Spinal cord (tissue), 10 donors: ENCODE results near the gene CAMK2G. TPM values are rescaled to one million over a fixed set of nuclear protein-coding genes. Genes with fewer than 3 reads are reported as not detected.

Experiments
- DNase-seq, 6 donors: peaks; one replicate each; pipeline versions ENCODE4 v3.0.0 to v3.0.0-alpha.2; 2013 to 2015; ENCODE audit warnings: low spot score in 6 of 6, low read depth in 4 of 6
- H3K27ac ChIP-seq: one replicate; pipeline ENCODE4 v1.5.1; 2013; ENCODE audit warnings: low read depth, low read length, control low read depth
- H3K27me3 ChIP-seq: one replicate; pipeline ENCODE4 v1.6.1; 2013; ENCODE audit warnings: low read length; ENCODE audit not compliant: control insufficient read depth, insufficient read depth
- H3K36me3 ChIP-seq: one replicate; pipeline ENCODE4 v1.6.1; 2013; ENCODE audit warnings: low read length; ENCODE audit not compliant: control insufficient read depth, insufficient read depth
- H3K4me1 ChIP-seq: one replicate; pipeline ENCODE4 v1.6.1; 2013; ENCODE audit warnings: low read length; ENCODE audit not compliant: control insufficient read depth, insufficient read depth
- H3K4me3 ChIP-seq: one replicate; pipeline ENCODE4 v1.5.1; 2013; ENCODE audit warnings: low read depth, low read length, control low read depth
- H3K9me3 ChIP-seq: one replicate; pipeline ENCODE4 v1.6.1; 2013; ENCODE audit warnings: low read length; ENCODE audit not compliant: control insufficient read depth, insufficient read depth
- WGBS: methylation state at CpG from one replicate; pipeline ENCODE4 v1.1.5; 2013; ENCODE audit warnings: missing lambda C conversion rate; ENCODE audit not compliant: insufficient coverage; 5-methylcytosine and 5-hydroxymethylcytosine counted together
- polyA plus RNA-seq, 2 donors: library from polyadenylated mRNA; unstranded; fragments of 120-200 nt; gene quantifications; one replicate each; pipeline ENCODE4 v1.2.1, GENCODE V29; 2013; ENCODE audit not compliant: insufficient read length in 2 of 2
- total RNA-seq, 2 donors: library from RNA; depleted of rRNA in 1 of 2; stranded (reverse); fragments of 120-200 nt in 1 of 2; fragments of >200 nt in 1 of 2; gene quantifications; one replicate each; pipeline versions ENCODE4 v1.2.3 to v1.2.4, GENCODE V29; 2013 to 2014
- donor health status: healthy.

The CAMK2G gene
- total and polyA plus RNA-seq, 4 donors, result 49.8 to 147 (median 113) TPM

GRCh38 chr10:73819081-73819480, 55.3 kb downstream of the CAMK2G start:
- Histone ChIP-seq H3K36me3 (peaks cover 74% of the 10 kb centered on the region), H3K4me1 (no peaks in the 10 kb centered on the region), H3K27me3 (no peaks in the 10 kb centered on the region), H3K4me3 (no peak overlapping the region), H3K9me3 (no peaks in the 10 kb centered on the region), H3K27ac (no peak overlapping the region)
- WGBS, result 85% methylated on average over 4 of the region's 5 CpGs
- DNase-seq, result no peak

GRCh38 chr10:73818402-73818801, 56.0 kb downstream of the CAMK2G start:
- H3K27ac ChIP-seq, result no peak overlapping the region
- no peaks in the 10 kb centered on the region for H3K4me1 ChIP-seq
- no peak overlapping the region for H3K4me3 ChIP-seq
- H3K27me3 ChIP-seq, result no peaks in the 10 kb centered on the region
- DNase-seq, result no peak
- 87% methylated on average over 10 of the region's 10 CpGs for WGBS
- peaks cover 70% of the 10 kb centered on the region for H3K36me3 ChIP-seq
- no peaks in the 10 kb centered on the region for H3K9me3 ChIP-seq

DNA sequence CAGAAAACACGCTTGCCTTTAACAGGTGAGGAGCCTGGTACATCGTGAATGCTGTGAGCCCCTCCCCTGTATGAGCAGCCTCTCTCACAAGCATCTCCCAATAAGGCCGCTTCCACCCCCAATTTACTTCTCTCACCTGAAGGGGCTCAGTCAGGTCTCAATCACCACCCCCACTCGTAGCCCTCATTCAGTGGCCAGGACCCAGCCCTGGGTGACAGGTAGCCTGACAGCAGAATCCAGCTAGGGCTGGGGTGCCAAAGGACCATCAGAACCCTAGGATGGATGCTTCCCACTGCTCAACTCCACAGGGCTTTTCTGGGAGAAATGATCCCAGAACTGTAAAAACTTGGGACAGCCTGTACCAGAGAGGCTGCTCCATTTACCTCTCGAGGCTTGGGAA, 56.5 kb downstream of the CAMK2G start:
- H3K9me3 ChIP-seq, result no peaks in the 10 kb centered on the region
- DNase-seq, result no peak
- 97% methylated on average over 4 of the region's 5 CpGs for WGBS
- no peaks in the 10 kb centered on the region for H3K4me1 ChIP-seq
- no peak overlapping the region for H3K4me3 ChIP-seq
- H3K27me3 ChIP-seq, result no peaks in the 10 kb centered on the region
- no peak overlapping the region for H3K27ac ChIP-seq
- H3K36me3 ChIP-seq, result peaks cover 69% of the 10 kb centered on the region

- no peak for DNase-seq
- Histone ChIP-seq H3K27me3 (no peaks in the 10 kb centered on the region), H3K36me3 (peaks cover 65% of the 10 kb centered on the region), H3K4me3 (no peak overlapping the region), H3K27ac (no peak overlapping the region), H3K9me3 (no peaks in the 10 kb centered on the region), H3K4me1 (peaks cover 2% of the 10 kb centered on the region)
- 85% methylated on average over 7 of the region's 10 CpGs for WGBS
Observed at GRCh38 chr10:73816917-73817729, 57.2 kb downstream of the CAMK2G start.

GRCh38 chr10:73815719-73816030, 58.7 kb downstream of the CAMK2G start:
- no peak for DNase-seq
- no peaks in the 10 kb centered on the region for H3K9me3 ChIP-seq
- H3K4me1 ChIP-seq, result peaks cover 7% of the 10 kb centered on the region
- H3K36me3 ChIP-seq, result peaks cover 57% of the 10 kb centered on the region
- H3K27ac ChIP-seq, result no peak overlapping the region
- H3K27me3 ChIP-seq, result no peaks in the 10 kb centered on the region
- H3K4me3 ChIP-seq, result no peak overlapping the region

DNA sequence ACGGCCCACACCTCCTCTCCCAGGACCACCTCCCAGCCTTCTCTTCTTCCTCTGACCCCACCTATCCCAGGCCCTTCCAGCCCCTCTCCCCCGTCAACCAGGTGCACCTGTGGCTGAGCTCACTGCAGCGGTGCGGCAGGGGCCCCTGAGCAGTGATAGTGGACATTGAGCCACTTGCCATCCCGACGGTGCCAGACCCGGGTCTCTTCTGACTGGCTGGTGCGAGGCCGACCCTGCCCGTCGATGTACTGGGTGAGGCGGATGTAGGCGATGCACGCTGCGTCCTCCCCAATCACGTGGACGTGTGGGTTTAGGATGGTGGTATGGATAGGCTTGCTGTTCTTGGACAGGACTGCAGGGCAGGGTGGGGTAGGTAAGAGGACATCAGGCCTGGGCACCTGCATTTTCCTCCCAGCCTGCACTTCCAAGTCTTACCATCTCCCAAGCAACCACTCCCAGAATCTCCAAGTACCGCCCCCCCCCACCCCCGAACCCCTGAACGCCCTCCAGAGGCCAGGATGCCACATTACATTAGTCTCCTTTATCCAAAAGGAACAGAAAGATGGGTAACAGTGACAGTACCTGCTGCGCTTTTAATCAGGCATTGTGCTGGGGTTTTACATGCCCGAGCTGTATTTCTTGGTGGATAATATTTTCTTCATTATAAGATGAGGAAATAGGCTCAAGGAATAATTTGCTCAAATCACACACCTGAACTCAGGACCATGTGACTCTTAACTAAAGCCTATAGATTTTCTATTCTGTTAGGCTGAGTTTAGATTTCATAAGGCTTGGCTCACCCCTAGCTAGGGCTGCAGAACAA, 59.2 kb downstream of the CAMK2G start:
- no peaks in the 10 kb centered on the region for H3K9me3 ChIP-seq
- H3K36me3 ChIP-seq, result peaks cover 56% of the 10 kb centered on the region
- WGBS, result 94% methylated on average over 12 of the region's 22 CpGs
- DNase-seq, result no peak
- no peaks in the 10 kb centered on the region for H3K27me3 ChIP-seq
- H3K4me3 ChIP-seq, result no peak overlapping the region
- H3K27ac ChIP-seq, result no peak overlapping the region
- H3K4me1 ChIP-seq, result peaks cover 9% of the 10 kb centered on the region

DNA sequence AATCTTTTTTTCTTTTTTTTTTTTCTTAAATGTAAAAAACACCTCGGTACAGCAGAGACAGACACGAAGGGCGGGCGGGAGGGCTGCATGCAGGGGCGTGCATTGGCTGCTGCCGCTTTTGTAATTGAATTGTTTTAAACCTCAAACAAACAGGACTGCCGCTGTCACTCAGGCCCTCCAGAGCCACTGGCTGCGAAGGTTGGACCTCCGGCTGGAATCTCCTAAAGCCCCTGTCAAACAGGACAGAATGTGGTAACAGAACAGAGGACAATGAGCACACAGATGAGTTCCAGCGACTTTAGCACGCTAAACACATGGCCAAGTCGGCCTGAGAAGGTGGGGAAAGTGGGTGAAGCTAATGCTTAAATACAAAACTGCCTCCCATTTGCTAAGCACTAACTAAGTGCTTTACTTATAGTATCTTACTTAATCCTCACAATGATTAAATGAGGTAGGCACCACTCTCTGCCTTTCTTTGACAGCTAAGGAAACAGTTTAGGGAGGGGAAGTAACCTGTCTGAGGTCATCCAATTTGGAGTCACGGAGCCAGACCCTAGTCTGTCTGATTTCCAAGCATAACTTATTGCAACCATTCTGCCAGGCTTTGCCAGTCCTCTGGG, 60.0 kb downstream of the CAMK2G start:
- no peak for DNase-seq
- no peaks in the 10 kb centered on the region for H3K9me3 ChIP-seq
- H3K4me1 ChIP-seq, result peaks cover 9% of the 10 kb centered on the region
- H3K27ac ChIP-seq, result no peak overlapping the region
- peaks cover 51% of the 10 kb centered on the region for H3K36me3 ChIP-seq
- H3K4me3 ChIP-seq, result no peak overlapping the region
- WGBS, result 90% methylated on average over 4 of the region's 13 CpGs
- no peaks in the 10 kb centered on the region for H3K27me3 ChIP-seq

GRCh38 chr10:73813333-73813732, 61.0 kb downstream of the CAMK2G start:
- WGBS, result 58% methylated on average over 6 of the region's 7 CpGs
- Histone ChIP-seq H3K9me3 (no peaks in the 10 kb centered on the region), H3K27me3 (no peaks in the 10 kb centered on the region), H3K27ac (no peak overlapping the region), H3K36me3 (peaks cover 52% of the 10 kb centered on the region), H3K4me1 (peaks cover 9% of the 10 kb centered on the region), H3K4me3 (no peak overlapping the region)
- DNase-seq, result no peak

- Histone ChIP-seq H3K9me3 (no peaks in the 10 kb centered on the region), H3K4me1 (peaks cover 9% of the 10 kb centered on the region), H3K27ac (no peak overlapping the region), H3K27me3 (no peaks in the 10 kb centered on the region), H3K36me3 (peaks cover 52% of the 10 kb centered on the region), H3K4me3 (no peak overlapping the region)
- no peak for DNase-seq
- 55% methylated on average over 3 of the region's 4 CpGs for WGBS
Observed at GRCh38 chr10:73812657-73813056, 61.7 kb downstream of the CAMK2G start.
